ENCODE measurements around the gene TK1. TPM values are rescaled to one million over a fixed set of nuclear protein-coding genes. Genes with fewer than 3 reads are reported as not detected.
A peak's percentile ranks its signal among the peaks of the same experiment; 100 is the strongest.

The TK1 gene
- polyA plus RNA-seq, 3 donors, result 0.67 to 2.0 (median 1.4) TPM

DNA sequence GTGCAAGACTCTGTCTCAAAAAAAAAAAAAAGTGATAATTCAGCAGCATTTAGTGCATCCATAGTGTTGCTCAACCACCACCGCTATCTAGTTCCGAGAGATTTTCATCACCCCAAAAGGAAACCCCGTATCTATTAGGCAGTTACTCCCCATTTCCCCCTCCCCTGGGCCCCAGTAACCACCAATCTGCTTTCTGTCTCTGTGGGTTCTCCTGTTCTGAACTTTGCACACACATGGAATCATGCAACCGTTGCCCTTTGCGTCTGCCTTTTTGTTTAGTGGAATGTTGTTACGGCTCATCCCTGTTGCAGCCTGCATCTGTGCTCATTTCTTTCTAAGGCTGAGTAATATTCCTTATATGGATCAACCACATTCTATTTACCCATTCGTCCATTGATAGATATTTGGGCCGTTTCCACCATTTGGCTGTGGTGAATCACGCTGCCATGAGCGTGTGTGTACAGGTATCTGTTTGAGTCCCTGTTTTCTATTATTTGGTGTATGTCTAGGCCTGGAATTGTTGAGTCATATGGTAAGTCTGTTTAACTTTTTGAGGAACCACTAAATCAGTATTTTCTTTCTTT, 27.2 kb downstream of the TK1 start:
- peak overlapping the region in 6 of 7 donors; percentile 26 to 80 (median 58) for H3K27ac Mint-ChIP-seq
- H3K4me3 Mint-ChIP-seq, result peak overlapping the region; percentile 16 to 65
- H3K9me3 Mint-ChIP-seq, result peaks cover 0 to 3% (median 0%) of the 10 kb centered on the region in 7 donors
- H3K36me3 Mint-ChIP-seq, result no peaks in the 10 kb centered on the region
- peak in 2 of 3 donors; percentile 36 to 40 for DNase-seq
- intact Hi-C loops (cut with micrococcal nuclease), result no loop called here
- peaks cover 47% of the 10 kb centered on the region for H3K4me1 Mint-ChIP-seq
- H3K27me3 Mint-ChIP-seq (ENCODE audit: low read depth in 3 of 3), result peaks cover 0 to 8% (median 0%) of the 10 kb centered on the region in 3 donors
- Histone ChIP-seq H3K9ac (ENCODE audit: insufficient read depth, low read length, poor library complexity, severe bottlenecking) (no peak overlapping the region), H3K27ac (ENCODE audit: low read depth in 1 of 2, low read length in 2 of 2) (no peak overlapping the region), H3K36me3 (replicated peaks in 1 of 2; ENCODE audit: control insufficient read depth in 1 of 2, insufficient read depth in 2 of 2, low read length in 2 of 2) (no peaks in the 10 kb centered on the region), H2AFZ (ENCODE audit: insufficient read depth, low read depth, low read length, poor library complexity, severe bottlenecking) (no peak overlapping the region), H3K4me2 (replicated peaks; ENCODE audit: extremely low read depth, low read length, poor library complexity, severe bottlenecking) (peak overlapping the region; percentile 35), H3K79me2 (ENCODE audit: insufficient read depth, low read length) (no peaks in the 10 kb centered on the region), H3K4me3 (replicated peaks in 1 of 3; ENCODE audit: low read depth in 2 of 3, low read length in 3 of 3) (peak overlapping the region in 1 of 3 experiments; percentile 12), H3K9me3 (replicated peaks in 1 of 2; ENCODE audit: control insufficient read depth in 1 of 2, insufficient read depth in 1 of 2, low read length in 2 of 2) (no peaks in the 10 kb centered on the region), H3K4me1 (ENCODE audit: control insufficient read depth in 1 of 2, insufficient read depth in 2 of 2, low read length in 2 of 2) (peaks cover 28 to 35% of the 10 kb centered on the region in 2 donors), H4K20me1 (ENCODE audit: insufficient read depth, low read length) (no peaks in the 10 kb centered on the region), H3K27me3 (ENCODE audit: control insufficient read depth in 2 of 2, insufficient read depth in 2 of 2, low read length in 2 of 2) (no peaks in the 10 kb centered on the region)
- 0% methylated on average over 3 of the region's 10 CpGs for WGBS (ENCODE audit: insufficient coverage)
- TF ChIP-seq, protein P1, sequence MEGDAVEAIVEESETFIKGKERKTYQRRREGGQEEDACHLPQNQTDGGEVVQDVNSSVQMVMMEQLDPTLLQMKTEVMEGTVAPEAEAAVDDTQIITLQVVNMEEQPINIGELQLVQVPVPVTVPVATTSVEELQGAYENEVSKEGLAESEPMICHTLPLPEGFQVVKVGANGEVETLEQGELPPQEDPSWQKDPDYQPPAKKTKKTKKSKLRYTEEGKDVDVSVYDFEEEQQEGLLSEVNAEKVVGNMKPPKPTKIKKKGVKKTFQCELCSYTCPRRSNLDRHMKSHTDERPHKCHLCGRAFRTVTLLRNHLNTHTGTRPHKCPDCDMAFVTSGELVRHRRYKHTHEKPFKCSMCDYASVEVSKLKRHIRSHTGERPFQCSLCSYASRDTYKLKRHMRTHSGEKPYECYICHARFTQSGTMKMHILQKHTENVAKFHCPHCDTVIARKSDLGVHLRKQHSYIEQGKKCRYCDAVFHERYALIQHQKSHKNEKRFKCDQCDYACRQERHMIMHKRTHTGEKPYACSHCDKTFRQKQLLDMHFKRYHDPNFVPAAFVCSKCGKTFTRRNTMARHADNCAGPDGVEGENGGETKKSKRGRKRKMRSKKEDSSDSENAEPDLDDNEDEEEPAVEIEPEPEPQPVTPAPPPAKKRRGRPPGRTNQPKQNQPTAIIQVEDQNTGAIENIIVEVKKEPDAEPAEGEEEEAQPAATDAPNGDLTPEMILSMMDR (IDR thresholded peaks at IDR 0.05), result no peak

DNA sequence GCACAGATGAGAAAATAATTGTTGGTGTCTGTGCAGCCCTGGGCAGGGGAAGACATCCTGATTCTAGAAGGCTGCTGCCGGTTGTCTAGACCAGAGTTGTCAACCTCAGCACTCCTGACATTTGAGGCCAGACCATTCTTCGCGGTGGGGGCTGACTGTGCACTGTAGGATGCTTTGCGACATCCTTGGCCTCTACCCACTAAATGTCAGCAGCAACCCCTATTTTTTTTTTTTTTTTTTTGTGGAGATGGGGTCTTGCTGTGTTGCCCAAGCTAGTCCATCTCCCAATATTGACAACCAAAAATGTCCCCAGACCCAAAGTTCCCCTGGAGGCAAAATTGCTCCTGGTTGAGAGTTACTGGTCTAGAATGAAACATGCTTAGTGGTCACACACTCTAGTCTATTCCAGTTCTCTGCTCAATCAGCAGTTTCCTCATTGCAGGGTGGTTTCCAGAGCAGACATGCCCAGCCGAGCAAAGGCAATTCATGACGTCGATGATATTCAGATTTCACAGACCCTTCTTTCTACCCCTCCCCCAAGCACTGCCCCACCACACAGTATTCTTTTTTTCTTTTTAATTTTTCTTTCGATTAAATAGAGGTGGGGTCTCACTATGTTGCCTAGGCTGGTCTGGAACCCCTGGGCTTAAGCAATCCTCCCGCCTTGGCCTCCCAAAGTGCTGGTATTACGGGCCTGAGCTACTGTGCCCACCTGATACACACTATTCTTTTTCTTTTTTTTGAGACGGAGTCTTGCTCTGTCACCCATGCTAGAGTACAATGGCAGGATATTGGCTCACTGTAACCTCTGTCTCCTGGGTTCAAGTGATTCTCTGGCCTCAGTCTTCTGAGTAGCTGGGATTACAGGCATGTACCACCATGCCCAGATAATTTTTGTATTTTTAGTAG, 31.7 kb downstream of the TK1 start:
- Mint-ChIP-seq H3K4me1 (peaks cover 38% of the 10 kb centered on the region), H3K27ac (peak overlapping the region; percentile 54 to 93 (median 80)), H3K36me3 (no peaks in the 10 kb centered on the region), H3K27me3 (ENCODE audit: low read depth in 3 of 3) (peaks cover 0 to 4% (median 0%) of the 10 kb centered on the region in 3 donors), H3K9me3 (no peaks in the 10 kb centered on the region), H3K4me3 (no peak overlapping the region)
- H3K4me3 ChIP-seq (replicated peaks in 1 of 3; ENCODE audit: low read depth in 2 of 3, low read length in 3 of 3), result no peak overlapping the region
- no peaks in the 10 kb centered on the region for H3K36me3 ChIP-seq (replicated peaks in 1 of 2; ENCODE audit: control insufficient read depth in 1 of 2, insufficient read depth in 2 of 2, low read length in 2 of 2)
- no peak overlapping the region for H2AFZ ChIP-seq (ENCODE audit: insufficient read depth, low read depth, low read length, poor library complexity, severe bottlenecking)
- peaks cover 28 to 34% of the 10 kb centered on the region in 2 donors for H3K4me1 ChIP-seq (ENCODE audit: control insufficient read depth in 1 of 2, insufficient read depth in 2 of 2, low read length in 2 of 2)
- intact Hi-C loops (cut with micrococcal nuclease), result no loop called here
- no peaks in the 10 kb centered on the region for H3K9me3 ChIP-seq (replicated peaks in 1 of 2; ENCODE audit: control insufficient read depth in 1 of 2, insufficient read depth in 1 of 2, low read length in 2 of 2)
- H4K20me1 ChIP-seq (ENCODE audit: insufficient read depth, low read length), result no peaks in the 10 kb centered on the region
- TF ChIP-seq, protein P1 (IDR thresholded peaks at IDR 0.05), result no peak
- H3K4me2 ChIP-seq (replicated peaks; ENCODE audit: extremely low read depth, low read length, poor library complexity, severe bottlenecking), result no peak overlapping the region
- no peak overlapping the region for H3K9ac ChIP-seq (ENCODE audit: insufficient read depth, low read length, poor library complexity, severe bottlenecking)
- DNase-seq, result peak; percentile 62 to 83 (median 75)
- peak overlapping the region; percentile 47 to 61 for H3K27ac ChIP-seq (ENCODE audit: low read depth in 1 of 2, low read length in 2 of 2)
- H3K27me3 ChIP-seq (ENCODE audit: control insufficient read depth in 2 of 2, insufficient read depth in 2 of 2, low read length in 2 of 2), result no peaks in the 10 kb centered on the region
- no peaks in the 10 kb centered on the region for H3K79me2 ChIP-seq (ENCODE audit: insufficient read depth, low read length)
- 50% methylated on average over 2 of the region's 11 CpGs for WGBS (ENCODE audit: insufficient coverage)
